Bronchial smooth muscle cell (primary cell): ENCODE measurements around the gene CENPO. TPM values are rescaled to one million over a fixed set of nuclear protein-coding genes. Genes with fewer than 3 reads are reported as not detected.

Experiments used
- total RNA-seq: library from RNA; depleted of rRNA; stranded (reverse); fragments of >200 nt; gene quantifications from 2 replicates; pipeline ENCODE4 v1.2.1, GENCODE V29; 2014

Gene CENPO, protein sequence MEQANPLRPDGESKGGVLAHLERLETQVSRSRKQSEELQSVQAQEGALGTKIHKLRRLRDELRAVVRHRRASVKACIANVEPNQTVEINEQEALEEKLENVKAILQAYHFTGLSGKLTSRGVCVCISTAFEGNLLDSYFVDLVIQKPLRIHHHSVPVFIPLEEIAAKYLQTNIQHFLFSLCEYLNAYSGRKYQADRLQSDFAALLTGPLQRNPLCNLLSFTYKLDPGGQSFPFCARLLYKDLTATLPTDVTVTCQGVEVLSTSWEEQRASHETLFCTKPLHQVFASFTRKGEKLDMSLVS
- 2.7 and 4.6 TPM in 2 replicates for total RNA-seq

DNA sequence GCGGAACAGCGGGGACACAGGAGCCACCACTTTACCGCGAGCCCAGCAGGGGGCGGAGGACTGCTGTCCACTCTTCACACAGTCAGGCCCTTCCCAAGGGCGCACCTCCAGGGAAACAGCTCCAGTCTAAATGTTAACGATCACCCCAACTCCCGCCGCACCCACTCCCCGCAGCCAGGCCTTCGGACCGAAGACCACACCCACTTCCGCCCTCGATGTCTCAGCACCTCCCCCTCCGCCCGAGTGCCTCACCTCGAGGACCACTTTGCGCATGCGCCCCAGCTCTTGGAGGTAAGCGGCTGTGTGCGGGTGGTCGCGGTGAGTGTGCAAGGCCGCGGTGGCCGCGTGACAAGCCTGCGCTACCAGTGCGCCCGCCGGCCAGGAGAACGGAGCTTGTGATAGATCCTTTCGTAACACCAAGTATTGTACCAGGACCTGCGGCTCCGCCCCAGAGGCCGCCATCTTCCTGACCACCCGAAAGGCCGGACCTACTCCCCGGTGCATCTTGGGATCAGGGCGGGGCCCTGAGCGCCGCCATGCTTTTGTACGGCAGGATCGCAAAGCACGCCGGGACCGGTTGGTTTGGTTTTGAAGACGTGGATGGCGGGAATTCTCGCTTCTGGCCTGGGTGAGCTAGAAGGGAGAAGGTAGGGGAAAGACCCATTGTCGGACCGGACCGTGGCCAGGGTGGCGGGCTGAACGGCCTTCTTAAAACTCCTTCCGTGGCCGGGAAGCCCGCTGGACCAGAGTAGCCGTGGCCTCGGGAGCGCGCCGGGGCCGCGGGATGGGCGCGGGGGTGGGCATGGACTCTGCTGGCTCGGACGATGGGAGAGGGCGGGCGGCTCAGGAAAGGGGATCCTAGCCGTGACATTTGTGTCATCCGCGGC is at the start of gene CENPO, which contains the start of gene PTRHD1:
Gene CENPO, plus strand, starts transcription at position 552 of the 887 bp plus-strand sequence. CDS start 495 bp downstream, outside the sequence.
Gene PTRHD1, minus strand, starts transcription at position 518 of the 887 bp plus-strand sequence. Its CDS starts 14 bp downstream, at position 504.

Other genes starting within 250 kb of the CENPO start
- 33.8 and 34.8 TPM in 2 replicates for gene PTRHD1, start within 50 bp of the CENPO start, total RNA-seq
- gene ADCY3, start 126.8 kb downstream of the CENPO start, total RNA-seq: 41.9 and 67.2 TPM in 2 replicates
- gene DNAJC27, start 178.5 kb downstream of the CENPO start, total RNA-seq: 3.3 and 5.4 TPM in 2 replicates
- gene EFR3B, start 248.7 kb downstream of the CENPO start, total RNA-seq: 0.26 and 0.47 TPM in 2 replicates